ENCODE measurements around the gene HSD3B7. TPM values are rescaled to one million over a fixed set of nuclear protein-coding genes. Genes with fewer than 3 reads are reported as not detected.
"Not testable (repeated sequence)": the region's sequence is repeated elsewhere in the genome, so short reads cannot be mapped to it uniquely, and the experiment has no call there.

Gene HSD3B7
- 1 to 10 TPM; 6.3 to 7.8 TPM for total RNA-seq

- ChIA-PET POLR2A (interaction anchor here (0.7 to 3.3 kb wide), 3 partner anchors 34 to 132 kb away, joined by 3 to 15 read pairs (median 4); partner anchors contain the start of genes KAT8, ZNF646 and ZNF668), CTCF (interaction anchor here (0.6 to 4.2 kb wide), 30 partner anchors 9 to 884 kb away, joined by 3 to 29 read pairs (median 4); partner anchors contain the start of genes PYDC1, VKORC1, ZNF646 and ZNF668)
- Mint-ChIP-seq H3K4me1 (ENCODE audit: low read depth) (peaks cover 15% of the 10 kb centered on the region), H3K27ac (peak within 1 kb of the TSS; percentile 43), H3K27me3 (ENCODE audit: low read depth) (no peaks in the 10 kb centered on the region), H3K36me3 (ENCODE audit: low read depth) (peaks cover 22% of the 10 kb centered on the region), H3K4me3 (peak within 1 kb of the TSS; percentile 52), H3K9me3 (ENCODE audit: insufficient read depth) (no peaks in the 10 kb centered on the region)
- peak; percentile 80 for ATAC-seq
- DNase-seq, result peak; percentile 85
Observed at GRCh38 chr16:30984669-30985400, at the start of gene HSD3B7. TSS of gene HSD3B7 (plus strand) at chr16:30985207. CDS start at chr16:30985659, 452 bp downstream.

- Mint-ChIP-seq H3K9me3 (ENCODE audit: insufficient read depth) (no peaks in the 10 kb centered on the region), H3K27me3 (ENCODE audit: low read depth) (no peaks in the 10 kb centered on the region), H3K4me3 (no peak overlapping the region), H3K27ac (peak overlapping the region; percentile 75), H3K4me1 (ENCODE audit: low read depth) (peaks cover 49% of the 10 kb centered on the region), H3K36me3 (ENCODE audit: low read depth) (peaks cover 11% of the 10 kb centered on the region)
- ChIA-PET CTCF (interaction anchor here (0.8 to 8.7 kb wide), 3 partner anchors 15 to 204 kb away, joined by 3 to 95 read pairs (median 62); partner anchors contain the start of gene ORAI3), POLR2A (no interaction called here)
- no peak for ATAC-seq
- no peak for DNase-seq
Observed at GRCh38 chr16:30937692-30938091, 47.3 kb upstream of the HSD3B7 start.

- Mint-ChIP-seq H3K4me1 (ENCODE audit: low read depth) (peaks cover 54% of the 10 kb centered on the region), H3K36me3 (ENCODE audit: low read depth) (peaks cover 22% of the 10 kb centered on the region)
- not testable (repeated sequence) for DNase-seq; H3K27me3 Mint-ChIP-seq (ENCODE audit: low read depth); H3K9me3 Mint-ChIP-seq (ENCODE audit: insufficient read depth); H3K27ac Mint-ChIP-seq; ATAC-seq; H3K4me3 Mint-ChIP-seq
- ChIA-PET POLR2A (interaction anchor here (0.7 kb wide), 1 partner anchor 65 kb away, joined by 4 read pairs; no protein-coding TSS in a partner anchor), CTCF (interaction anchor here (0.8 to 8.7 kb wide), 3 partner anchors 12 to 95 kb away, joined by 3 to 95 read pairs (median 62); partner anchors contain the start of gene ORAI3)
Observed at GRCh38 chr16:30939571-30939970, 45.4 kb upstream of the HSD3B7 start.

GRCh38 chr16:30941600-30942425 lies 43.2 kb upstream of the HSD3B7 start:
- peaks cover 40% of the 10 kb centered on the region for H3K4me1 Mint-ChIP-seq (ENCODE audit: low read depth)
- no peaks in the 10 kb centered on the region for H3K9me3 Mint-ChIP-seq (ENCODE audit: insufficient read depth)
- peak overlapping the region; percentile 77 for H3K27ac Mint-ChIP-seq
- H3K27me3 Mint-ChIP-seq (ENCODE audit: low read depth), result no peaks in the 10 kb centered on the region
- H3K4me3 Mint-ChIP-seq, result peak overlapping the region; percentile 66
- DNase-seq, result peak; percentile 85
- peak; percentile 97 for ATAC-seq
- CTCF ChIA-PET, result interaction anchor here (0.6 to 8.7 kb wide), 29 partner anchors 8 to 406 kb away, joined by 3 to 95 read pairs (median 4); partner anchors contain the start of genes FBXL19, KAT8, ORAI3 and PHKG2
- H3K36me3 Mint-ChIP-seq (ENCODE audit: low read depth), result peaks cover 26% of the 10 kb centered on the region
- POLR2A ChIA-PET, result interaction anchor here (0.7 to 0.8 kb wide), 4 partner anchors 97 to 239 kb away, joined by 3 to 6 read pairs (median 3); partner anchors contain the start of gene FUS

- no peaks in the 10 kb centered on the region for H3K9me3 Mint-ChIP-seq (ENCODE audit: insufficient read depth)
- ATAC-seq (peak; percentile 5), DNase-seq (no peak)
- ChIA-PET POLR2A (interaction anchor here (0.7 to 0.8 kb wide), 2 partner anchors 98 to 137 kb away, joined by 3 read pairs; no protein-coding TSS in a partner anchor), CTCF (interaction anchor here (0.9 to 8.7 kb wide), 25 partner anchors 8 to 258 kb away, joined by 3 to 95 read pairs (median 4); partner anchors contain the start of genes FBXL19, KAT8, ORAI3 and PHKG2)
- peaks cover 28% of the 10 kb centered on the region for H3K36me3 Mint-ChIP-seq (ENCODE audit: low read depth)
- H3K4me3 Mint-ChIP-seq, result peak overlapping the region; percentile 66
- H3K27me3 Mint-ChIP-seq (ENCODE audit: low read depth), result no peaks in the 10 kb centered on the region
- peaks cover 35% of the 10 kb centered on the region for H3K4me1 Mint-ChIP-seq (ENCODE audit: low read depth)
- H3K27ac Mint-ChIP-seq, result peak overlapping the region; percentile 39
Observed at GRCh38 chr16:30942426-30942806, 42.6 kb upstream of the HSD3B7 start.

GRCh38 chr16:30944352-30944751 lies 40.7 kb upstream of the HSD3B7 start:
- no peak overlapping the region for H3K4me3 Mint-ChIP-seq
- no peaks in the 10 kb centered on the region for H3K27me3 Mint-ChIP-seq (ENCODE audit: low read depth)
- H3K27ac Mint-ChIP-seq, result no peak overlapping the region
- ChIA-PET POLR2A (no interaction called here), CTCF (interaction anchor here (0.7 to 8.7 kb wide), 4 partner anchors 8 to 198 kb away, joined by 3 to 95 read pairs (median 10); partner anchors contain the start of gene ORAI3)
- no peaks in the 10 kb centered on the region for H3K9me3 Mint-ChIP-seq (ENCODE audit: insufficient read depth)
- no peak for DNase-seq
- H3K36me3 Mint-ChIP-seq (ENCODE audit: low read depth), result peaks cover 28% of the 10 kb centered on the region
- ATAC-seq, result no peak
- peaks cover 26% of the 10 kb centered on the region for H3K4me1 Mint-ChIP-seq (ENCODE audit: low read depth)

- no peak for ATAC-seq
- POLR2A ChIA-PET, result no interaction called here
- DNase-seq, result no peak
- H3K27ac Mint-ChIP-seq, result no peak overlapping the region
- CTCF ChIA-PET, result interaction anchor here (0.9 to 1.7 kb wide), 2 partner anchors 12 to 109 kb away, joined by 3 to 4 read pairs; no protein-coding TSS in a partner anchor
- no peak overlapping the region for H3K4me3 Mint-ChIP-seq
- H3K36me3 Mint-ChIP-seq (ENCODE audit: low read depth), result peaks cover 31% of the 10 kb centered on the region
- H3K9me3 Mint-ChIP-seq (ENCODE audit: insufficient read depth), result no peaks in the 10 kb centered on the region
- no peaks in the 10 kb centered on the region for H3K27me3 Mint-ChIP-seq (ENCODE audit: low read depth)
- H3K4me1 Mint-ChIP-seq (ENCODE audit: low read depth), result peaks cover 35% of the 10 kb centered on the region
Observed at GRCh38 chr16:30946671-30947540, 38.1 kb upstream of the HSD3B7 start.

GRCh38 chr16:30947541-30947858 lies 37.5 kb upstream of the HSD3B7 start:
- no peak for DNase-seq
- Mint-ChIP-seq H3K4me1 (ENCODE audit: low read depth) (peaks cover 29% of the 10 kb centered on the region), H3K27me3 (ENCODE audit: low read depth) (no peaks in the 10 kb centered on the region), H3K9me3 (ENCODE audit: insufficient read depth) (no peaks in the 10 kb centered on the region), H3K27ac (no peak overlapping the region), H3K4me3 (no peak overlapping the region), H3K36me3 (ENCODE audit: low read depth) (peaks cover 29% of the 10 kb centered on the region)
- ATAC-seq, result no peak
- POLR2A ChIA-PET, result no interaction called here
- CTCF ChIA-PET, result interaction anchor here (0.9 to 1.7 kb wide), 2 partner anchors 13 to 110 kb away, joined by 3 to 4 read pairs; no protein-coding TSS in a partner anchor

- peaks cover 24% of the 10 kb centered on the region for H3K4me1 Mint-ChIP-seq (ENCODE audit: low read depth)
- ChIA-PET CTCF (interaction anchor here (0.9 to 1.7 kb wide), 2 partner anchors 14 to 110 kb away, joined by 3 to 4 read pairs; no protein-coding TSS in a partner anchor), POLR2A (no interaction called here)
- no peak for DNase-seq
- H3K27ac Mint-ChIP-seq, result no peak overlapping the region
- no peaks in the 10 kb centered on the region for H3K9me3 Mint-ChIP-seq (ENCODE audit: insufficient read depth)
- H3K36me3 Mint-ChIP-seq (ENCODE audit: low read depth), result peaks cover 24% of the 10 kb centered on the region
- ATAC-seq, result no peak
- peak overlapping the region; percentile 96 for H3K4me3 Mint-ChIP-seq
- H3K27me3 Mint-ChIP-seq (ENCODE audit: low read depth), result no peaks in the 10 kb centered on the region
Observed at GRCh38 chr16:30947859-30948666, 36.9 kb upstream of the HSD3B7 start.
